Kidney epithelial cell (primary cell): ENCODE measurements around the gene POU4F1. TPM values are rescaled to one million over a fixed set of nuclear protein-coding genes. Genes with fewer than 3 reads are reported as not detected.

ENCODE experiments used
- DNase-seq: peaks from one replicate; pipeline ENCODE4 v3.0.0-alpha.2; 2010; ENCODE audit warnings: low read depth
- H3K27me3 ChIP-seq: 2 replicates; pipeline ENCODE4 v1.6.0; 2011; ENCODE audit warnings: low read length; ENCODE audit not compliant: control insufficient read depth, insufficient read depth
- H3K36me3 ChIP-seq: 2 replicates; pipeline ENCODE4 v1.5.1; 2011; ENCODE audit warnings: low read length; ENCODE audit not compliant: control insufficient read depth, insufficient read depth
- H3K4me3 ChIP-seq: 2 replicates; pipeline ENCODE4 v1.5.1; 2011; ENCODE audit warnings: low read depth, mild to moderate bottlenecking, control low read depth, low read length
- CTCF ChIP-seq: IDR thresholded peaks from 2 replicates; pipeline ENCODE4 v1.5.1; 2011; ENCODE audit warnings: mild to moderate bottlenecking, moderate library complexity, low read length, control low read depth, inconsistent platforms; ENCODE audit not compliant: insufficient read depth, poor library complexity, severe bottlenecking
- total RNA-seq: library from RNA; depleted of rRNA; stranded (reverse); fragments of >200 nt; gene quantifications from 2 replicates; pipeline ENCODE4 v1.2.3, GENCODE V29; 2015

POU4F1 gene
- total RNA-seq, 1 donor from 2014 or later: 0.13 TPM

GRCh38 chr13:78598966-78599644 is 4.2 kb downstream of the POU4F1 start:
- DNase-seq: no peak
- peaks cover 91% of the 10 kb centered on the region for H3K27me3 ChIP-seq
- no peak for TF ChIP-seq CTCF
- H3K4me3 ChIP-seq: no peak overlapping the region
- no peaks in the 10 kb centered on the region for H3K36me3 ChIP-seq

GRCh38 chr13:78598116-78598781 is 5.1 kb downstream of the POU4F1 start:
- Histone ChIP-seq H3K36me3 (no peaks in the 10 kb centered on the region), H3K27me3 (peaks cover 91% of the 10 kb centered on the region), H3K4me3 (no peak overlapping the region)
- DNase-seq: no peak
- TF ChIP-seq CTCF: no peak

- H3K4me3 ChIP-seq: no peak overlapping the region
- TF ChIP-seq CTCF: no peak
- peaks cover 91% of the 10 kb centered on the region for H3K27me3 ChIP-seq
- DNase-seq: no peak
- no peaks in the 10 kb centered on the region for H3K36me3 ChIP-seq
Observed at GRCh38 chr13:78597602-78597932, 5.8 kb downstream of the POU4F1 start.

- H3K4me3 ChIP-seq: no peak overlapping the region
- peaks cover 87% of the 10 kb centered on the region for H3K27me3 ChIP-seq
- DNase-seq: no peak
- H3K36me3 ChIP-seq: no peaks in the 10 kb centered on the region
- no peak for TF ChIP-seq CTCF
Observed at GRCh38 chr13:78596736-78597601, 6.4 kb downstream of the POU4F1 start.

GRCh38 chr13:78596399-78596735 is 7.0 kb downstream of the POU4F1 start:
- peaks cover 83% of the 10 kb centered on the region for H3K27me3 ChIP-seq
- no peaks in the 10 kb centered on the region for H3K36me3 ChIP-seq
- TF ChIP-seq CTCF: no peak
- H3K4me3 ChIP-seq: no peak overlapping the region
- DNase-seq: no peak
